Pons (tissue), 1 donor: Measurements from ENCODE around the gene RNF207.

Source experiments
- DNase-seq: peaks from one replicate; pipeline ENCODE4 v3.0.0-alpha.2; 2016; ENCODE audit warnings: low spot score

RNF207 gene

DNA sequence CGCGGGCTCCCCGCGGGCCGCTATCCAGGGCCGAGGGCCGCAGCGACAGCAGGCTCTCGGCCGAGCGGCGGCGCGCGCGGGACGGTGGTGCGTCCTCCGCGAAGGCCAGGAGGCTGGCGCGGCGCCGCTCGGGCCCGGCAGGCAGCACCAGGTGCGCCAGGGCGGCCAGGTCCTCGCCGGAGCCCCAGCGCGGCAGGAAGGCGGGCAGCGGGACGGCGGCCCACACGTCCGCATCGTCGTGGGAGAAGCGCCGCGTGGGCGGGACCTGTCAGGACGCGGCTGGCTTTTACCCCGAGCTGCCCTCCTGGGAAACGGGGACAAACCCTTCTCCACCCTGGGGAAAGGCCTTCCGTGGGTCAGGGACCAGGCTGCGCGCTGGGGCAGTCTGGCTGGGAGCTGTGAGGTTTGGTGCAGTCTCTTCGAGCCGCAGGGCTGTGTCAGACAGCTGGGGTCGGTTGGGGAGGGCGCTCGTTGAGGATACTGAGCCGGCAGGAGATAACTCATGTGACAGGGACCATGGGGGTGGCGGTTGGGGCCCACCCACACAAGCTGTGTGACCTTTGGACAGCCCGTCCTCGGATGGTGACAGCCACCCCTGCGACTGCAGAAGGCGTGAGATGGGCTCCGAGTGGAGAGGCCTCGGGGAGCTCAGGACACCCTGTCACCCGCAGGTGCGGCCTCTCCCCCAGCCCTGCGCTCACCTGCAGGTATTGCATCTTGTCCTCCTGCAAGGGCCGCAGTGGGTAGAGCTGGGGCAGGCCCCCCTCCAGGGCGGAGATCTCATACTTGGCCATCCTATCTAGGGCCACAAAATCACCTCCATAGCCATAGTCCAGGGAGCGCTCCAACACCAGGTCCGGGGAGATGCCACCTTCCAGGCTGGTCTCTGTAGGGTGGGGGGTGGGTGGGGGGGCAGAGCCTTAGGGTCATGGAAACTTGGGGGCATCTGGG lies 44.1 kb downstream of the RNF207 start:
- DNase-seq, result no peak

- DNase-seq, result no peak
These were observed 45.3 kb downstream of the RNF207 start for GRCh38 chr1:6251233-6251632.

- no peak for DNase-seq
These were observed 45.9 kb downstream of the RNF207 start for GRCh38 chr1:6251681-6252373.

DNA sequence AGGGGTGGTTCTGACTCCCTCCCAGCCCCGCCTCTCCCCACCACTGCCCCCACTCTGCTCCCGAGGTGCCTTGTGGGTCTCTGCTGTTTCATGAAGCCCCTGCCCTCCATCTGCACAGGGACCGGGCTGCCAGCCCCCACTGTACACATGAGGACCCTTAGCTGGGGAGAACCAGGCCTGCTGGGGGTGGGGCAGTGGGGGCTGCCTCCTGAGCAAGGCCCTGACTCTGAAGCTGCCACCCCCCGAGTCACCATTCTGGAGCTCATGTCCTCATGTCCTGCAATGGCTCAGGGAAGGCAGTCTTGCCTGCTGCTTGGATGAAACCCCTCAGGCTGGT lies 46.4 kb downstream of the RNF207 start:
- no peak for DNase-seq

DNA sequence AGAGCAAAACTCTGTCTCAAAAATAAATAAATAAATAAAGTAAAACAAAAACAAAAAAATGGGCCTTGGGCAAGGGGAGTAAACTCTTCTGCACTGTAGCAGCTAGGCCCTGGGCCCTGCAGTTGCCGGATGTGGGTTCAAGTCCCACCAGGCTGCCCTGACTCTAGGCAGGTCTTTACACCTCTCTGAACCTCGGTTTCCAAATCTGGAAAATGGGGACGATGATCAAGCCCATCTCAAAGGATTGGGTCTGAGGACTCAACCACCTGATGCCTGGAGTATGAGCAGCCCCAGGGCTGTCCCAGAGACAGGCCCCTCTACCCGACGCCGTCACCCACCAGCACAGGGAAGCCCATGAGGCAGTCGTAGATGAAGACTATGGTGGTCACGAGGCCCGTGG lies 47.5 kb downstream of the RNF207 start:
- no peak for DNase-seq

DNA sequence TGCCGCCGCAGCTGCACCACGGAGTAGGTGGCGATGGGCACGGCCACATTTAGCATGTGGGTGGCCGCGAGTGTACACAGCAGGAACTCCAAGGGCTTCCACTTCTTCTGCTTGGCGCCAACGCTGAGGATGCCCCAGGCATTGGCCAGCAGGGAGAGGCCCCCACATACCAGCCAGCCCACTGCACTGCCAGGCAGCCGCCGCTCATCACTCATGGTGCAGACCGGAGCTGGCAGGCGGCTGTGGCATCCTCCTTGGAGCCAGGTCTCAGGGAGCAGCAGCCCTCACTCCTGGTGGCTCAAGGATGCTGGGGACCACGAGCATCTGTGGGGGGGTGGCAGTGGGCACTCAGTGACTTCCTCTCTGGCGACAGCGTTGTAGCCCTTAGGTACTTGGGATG lies 48.8 kb downstream of the RNF207 start:
- DNase-seq, result no peak

GRCh38 chr1:6256645-6257044 lies 50.7 kb downstream of the RNF207 start:
- DNase-seq, result no peak

DNA sequence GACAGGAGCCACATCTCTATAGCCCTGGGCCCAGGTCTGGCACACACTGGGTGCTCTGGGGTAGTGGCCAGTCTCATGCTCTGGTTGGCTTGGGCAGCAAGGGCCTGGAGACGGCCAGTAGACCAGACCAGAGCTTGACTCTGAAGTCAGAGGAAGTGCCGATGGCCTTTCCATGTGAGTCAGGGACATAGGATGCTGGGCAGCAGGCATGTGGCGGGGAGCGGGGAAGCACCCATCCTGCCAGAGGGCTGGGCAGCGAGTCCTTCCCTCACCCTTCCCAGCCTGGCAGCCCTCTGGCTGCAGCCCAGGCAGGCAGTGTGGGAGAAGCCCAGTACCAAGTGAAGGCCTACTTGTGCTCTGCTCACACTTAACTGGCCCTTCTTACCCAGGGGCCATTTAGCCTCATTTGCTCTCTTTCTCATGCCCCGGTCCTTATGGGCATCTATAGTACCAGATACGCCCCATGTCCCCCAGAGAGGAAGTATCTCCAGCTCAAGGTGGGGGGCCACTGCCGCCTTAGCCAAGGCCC lies 51.7 kb downstream of the RNF207 start:
- no peak for DNase-seq

GRCh38 chr1:6258675-6259074 lies 52.8 kb downstream of the RNF207 start:
- no peak for DNase-seq

GRCh38 chr1:6259491-6260362 lies 53.8 kb downstream of the RNF207 start:
- peak; percentile 29 for DNase-seq

GRCh38 chr1:6260433-6260934 lies 54.6 kb downstream of the RNF207 start:
- DNase-seq, result no peak

DNA sequence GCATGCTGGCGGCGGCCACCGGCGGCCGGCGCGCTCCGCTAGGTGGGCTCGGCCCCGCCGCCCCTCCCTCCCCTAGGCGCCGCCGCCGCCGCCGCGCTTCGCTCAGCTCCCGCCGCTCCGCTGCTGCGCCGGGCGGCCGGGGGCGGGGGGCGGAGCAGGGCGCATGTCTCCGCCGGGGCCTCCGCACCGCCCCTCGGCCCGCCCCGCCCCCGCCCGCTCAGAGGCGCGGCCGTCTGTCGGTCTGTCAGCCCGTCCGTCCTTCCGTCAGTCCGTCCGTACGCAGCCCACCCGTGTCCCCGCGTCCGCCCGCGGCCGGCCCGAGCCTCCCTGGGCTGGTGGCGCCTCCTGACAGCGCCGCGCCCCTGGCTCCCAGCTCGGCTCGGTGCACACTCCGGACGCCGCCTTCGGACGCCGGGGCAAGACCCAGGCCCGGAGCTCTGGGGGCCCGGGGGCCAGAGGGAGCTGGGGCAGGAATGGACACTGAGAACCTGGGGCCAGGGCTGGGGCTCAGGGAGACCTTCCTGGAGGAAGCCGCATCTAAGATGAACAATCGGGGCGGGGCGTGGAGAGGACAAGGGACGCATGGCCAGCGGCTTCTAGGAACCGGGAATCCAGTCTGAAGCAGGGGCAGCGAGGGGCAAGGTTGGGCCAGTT lies 55.2 kb downstream of the RNF207 start, which contains the start of gene GPR153:
Gene GPR153 (minus strand): TSS at position 138 of the 654 bp plus-strand sequence. CDS start 6,193 bp downstream, outside the sequence.
- DNase-seq, result no peak

DNA sequence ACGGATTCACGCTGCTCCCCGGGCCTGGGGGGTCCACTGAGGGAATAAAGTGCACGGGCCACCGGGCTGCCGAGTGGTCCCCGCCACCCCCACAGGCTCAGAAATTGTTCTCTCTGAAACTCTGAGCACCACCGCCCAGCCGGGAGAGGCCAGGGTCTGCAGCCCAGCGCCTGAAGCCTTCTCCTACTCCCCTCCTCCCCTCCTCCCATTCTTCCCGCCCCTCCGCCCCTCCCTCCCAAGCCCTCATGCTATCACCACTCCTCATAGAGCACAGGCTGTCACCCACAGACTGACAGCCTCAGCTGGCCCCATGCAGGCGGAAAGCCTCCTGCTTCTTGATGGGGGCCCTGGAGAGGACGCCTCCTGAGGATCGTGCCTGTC lies 55.7 kb downstream of the RNF207 start:
- no peak for DNase-seq

GRCh38 chr1:6262555-6263420 lies 56.9 kb downstream of the RNF207 start:
- no peak for DNase-seq

- no peak for DNase-seq
These were observed 57.8 kb downstream of the RNF207 start for GRCh38 chr1:6263716-6264115.

GRCh38 chr1:6265151-6265550 lies 59.2 kb downstream of the RNF207 start:
- no peak for DNase-seq

- no peak for DNase-seq
These were observed 60.7 kb downstream of the RNF207 start for GRCh38 chr1:6266641-6267040.

- DNase-seq, result no peak
These were observed 61.9 kb downstream of the RNF207 start for GRCh38 chr1:6267686-6268322.

- no peak for DNase-seq
These were observed 62.5 kb downstream of the RNF207 start for GRCh38 chr1:6268415-6268814.

DNA sequence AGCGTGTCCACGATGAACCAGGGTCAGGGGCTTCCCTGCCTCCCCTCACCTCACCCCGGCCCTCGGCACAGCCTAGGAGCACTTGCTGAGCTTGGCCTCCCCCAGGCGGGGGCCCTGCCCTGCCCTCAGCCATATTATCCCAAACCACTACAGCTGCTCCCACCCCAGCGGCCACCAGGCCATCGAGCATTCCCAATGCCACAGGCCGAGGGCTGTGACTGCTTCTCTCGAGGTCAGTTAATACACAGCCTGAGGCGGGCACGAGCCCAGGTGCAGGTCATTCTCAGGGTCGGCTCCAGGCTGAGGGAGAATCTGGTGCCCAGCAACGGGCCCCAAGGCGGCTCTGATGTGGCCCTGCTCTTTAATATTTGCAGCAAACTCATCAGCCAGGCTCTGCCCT lies 63.4 kb downstream of the RNF207 start:
- no peak for DNase-seq
